SK-N-SH (cell line): ENCODE data around the gene ROBO1.

ENCODE experiments used
- EZH2phosphoT487 ChIP-seq: fragments of 200-600 bp; sonication (generic); IDR thresholded peaks from 2 replicates; pipeline ENCODE4 v1.6.1; 2017; ENCODE audit warnings: low read depth, mixed run types, mild to moderate bottlenecking, antibody characterized with exemption, moderate library complexity, borderline replicate concordance
- JUND ChIP-seq: IDR thresholded peaks from 2 replicates; pipeline ENCODE4 v1.4.0; 2012
- MXI1 ChIP-seq: IDR thresholded peaks from 2 replicates; pipeline ENCODE4 v1.6.1; 2012; ENCODE audit warnings: mild to moderate bottlenecking, low read depth, low read length, improper control_type of control experiment
- NRF1 ChIP-seq: IDR thresholded peaks from 2 replicates; pipeline ENCODE4 v1.6.1; 2012; ENCODE audit warnings: low read depth, mild to moderate bottlenecking, low read length
- POLR2AphosphoS5 ChIP-seq: IDR thresholded peaks from 2 replicates; pipeline ENCODE4 v1.6.1; 2012; ENCODE audit warnings: low read depth, low read length
- RXRA ChIP-seq: IDR thresholded peaks from 2 replicates; pipeline ENCODE4 v1.4.0; 2012; ENCODE audit warnings: low read depth, mild to moderate bottlenecking, borderline replicate concordance
- TCF12 ChIP-seq: IDR thresholded peaks from 2 replicates; pipeline ENCODE4 v1.4.0; 2012
- TF ChIP-seq, protein P1 (sequence below): fragments of 200-600 bp; sonication (generic); IDR thresholded peaks from 2 replicates; pipeline ENCODE4 v1.6.1; 2017; ENCODE audit warnings: antibody characterized with exemption, mild to moderate bottlenecking, moderate library complexity
- TF ChIP-seq, protein P2 (sequence below): IDR thresholded peaks from 2 replicates; pipeline ENCODE4 v1.6.1; 2012; ENCODE audit warnings: mild to moderate bottlenecking, low read depth, low read length, moderate library complexity

DNA sequence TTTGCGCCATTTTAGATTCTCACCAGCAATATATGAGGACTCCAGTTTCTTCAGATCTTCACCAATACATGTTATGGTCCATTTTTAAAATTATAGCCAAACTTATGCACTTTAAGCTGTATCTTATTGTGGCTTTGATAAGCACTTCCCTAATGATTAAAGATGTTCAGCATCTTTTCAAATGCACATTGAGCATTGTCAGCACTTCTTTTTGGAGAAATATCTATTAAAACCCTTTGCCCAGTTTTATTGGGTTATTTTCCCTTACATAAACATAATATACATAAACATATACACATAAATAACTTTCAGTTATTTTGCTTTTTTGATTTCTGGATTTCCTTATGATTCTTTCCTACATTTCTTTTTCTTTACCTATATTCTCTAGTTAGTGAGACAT lies 83.8 kb downstream of the ROBO1 start:
- TF ChIP-seq, protein P1, sequence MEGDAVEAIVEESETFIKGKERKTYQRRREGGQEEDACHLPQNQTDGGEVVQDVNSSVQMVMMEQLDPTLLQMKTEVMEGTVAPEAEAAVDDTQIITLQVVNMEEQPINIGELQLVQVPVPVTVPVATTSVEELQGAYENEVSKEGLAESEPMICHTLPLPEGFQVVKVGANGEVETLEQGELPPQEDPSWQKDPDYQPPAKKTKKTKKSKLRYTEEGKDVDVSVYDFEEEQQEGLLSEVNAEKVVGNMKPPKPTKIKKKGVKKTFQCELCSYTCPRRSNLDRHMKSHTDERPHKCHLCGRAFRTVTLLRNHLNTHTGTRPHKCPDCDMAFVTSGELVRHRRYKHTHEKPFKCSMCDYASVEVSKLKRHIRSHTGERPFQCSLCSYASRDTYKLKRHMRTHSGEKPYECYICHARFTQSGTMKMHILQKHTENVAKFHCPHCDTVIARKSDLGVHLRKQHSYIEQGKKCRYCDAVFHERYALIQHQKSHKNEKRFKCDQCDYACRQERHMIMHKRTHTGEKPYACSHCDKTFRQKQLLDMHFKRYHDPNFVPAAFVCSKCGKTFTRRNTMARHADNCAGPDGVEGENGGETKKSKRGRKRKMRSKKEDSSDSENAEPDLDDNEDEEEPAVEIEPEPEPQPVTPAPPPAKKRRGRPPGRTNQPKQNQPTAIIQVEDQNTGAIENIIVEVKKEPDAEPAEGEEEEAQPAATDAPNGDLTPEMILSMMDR = no peak
- TF ChIP-seq MXI1 (no peak), POLR2AphosphoS5 (no peak), TCF12 (no peak), RXRA (no peak), JUND (no peak), NRF1 (no peak), EZH2phosphoT487 (no peak)
- TF ChIP-seq, protein P2, sequence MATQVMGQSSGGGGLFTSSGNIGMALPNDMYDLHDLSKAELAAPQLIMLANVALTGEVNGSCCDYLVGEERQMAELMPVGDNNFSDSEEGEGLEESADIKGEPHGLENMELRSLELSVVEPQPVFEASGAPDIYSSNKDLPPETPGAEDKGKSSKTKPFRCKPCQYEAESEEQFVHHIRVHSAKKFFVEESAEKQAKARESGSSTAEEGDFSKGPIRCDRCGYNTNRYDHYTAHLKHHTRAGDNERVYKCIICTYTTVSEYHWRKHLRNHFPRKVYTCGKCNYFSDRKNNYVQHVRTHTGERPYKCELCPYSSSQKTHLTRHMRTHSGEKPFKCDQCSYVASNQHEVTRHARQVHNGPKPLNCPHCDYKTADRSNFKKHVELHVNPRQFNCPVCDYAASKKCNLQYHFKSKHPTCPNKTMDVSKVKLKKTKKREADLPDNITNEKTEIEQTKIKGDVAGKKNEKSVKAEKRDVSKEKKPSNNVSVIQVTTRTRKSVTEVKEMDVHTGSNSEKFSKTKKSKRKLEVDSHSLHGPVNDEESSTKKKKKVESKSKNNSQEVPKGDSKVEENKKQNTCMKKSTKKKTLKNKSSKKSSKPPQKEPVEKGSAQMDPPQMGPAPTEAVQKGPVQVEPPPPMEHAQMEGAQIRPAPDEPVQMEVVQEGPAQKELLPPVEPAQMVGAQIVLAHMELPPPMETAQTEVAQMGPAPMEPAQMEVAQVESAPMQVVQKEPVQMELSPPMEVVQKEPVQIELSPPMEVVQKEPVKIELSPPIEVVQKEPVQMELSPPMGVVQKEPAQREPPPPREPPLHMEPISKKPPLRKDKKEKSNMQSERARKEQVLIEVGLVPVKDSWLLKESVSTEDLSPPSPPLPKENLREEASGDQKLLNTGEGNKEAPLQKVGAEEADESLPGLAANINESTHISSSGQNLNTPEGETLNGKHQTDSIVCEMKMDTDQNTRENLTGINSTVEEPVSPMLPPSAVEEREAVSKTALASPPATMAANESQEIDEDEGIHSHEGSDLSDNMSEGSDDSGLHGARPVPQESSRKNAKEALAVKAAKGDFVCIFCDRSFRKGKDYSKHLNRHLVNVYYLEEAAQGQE = no peak
